Stimulated activated memory B cell treated with anti-CD40 and anti-IgM and Interleukin-4, amounts not matched to agents 10 μg/mL and 1 μg/mL and 100 μg/mL, for 72 hours (primary cell): ENCODE results near the gene EID1.

Source experiments
- ATAC-seq: fragments of 150-1000 bp; cut with Tn5 transposase; 2 replicates; pipeline ENCODE4 v1.10.0; 2021
- H3K27ac Mint-ChIP-seq: one replicate; pipeline ENCODE4 v1.8.0; 2022; ENCODE audit warnings: mild to moderate bottlenecking, mixed read lengths
- H3K27me3 Mint-ChIP-seq: one replicate; pipeline ENCODE4 v1.8.0; 2022; ENCODE audit warnings: mixed read lengths
- H3K36me3 Mint-ChIP-seq: one replicate; pipeline ENCODE4 v1.8.0; 2022; ENCODE audit warnings: mixed read lengths
- H3K4me1 Mint-ChIP-seq: one replicate; pipeline ENCODE4 v1.8.0; 2022; ENCODE audit warnings: mixed read lengths
- H3K4me3 Mint-ChIP-seq: one replicate; pipeline ENCODE4 v1.8.0; 2022; ENCODE audit warnings: mild to moderate bottlenecking, moderate library complexity, mixed read lengths
- H3K9me3 Mint-ChIP-seq: one replicate; pipeline ENCODE4 v1.8.0; 2022; ENCODE audit warnings: mixed read lengths

The EID1 gene

GRCh38 chr15:48861813-48862431 is 16.0 kb upstream of the EID1 start:
- no peaks in the 10 kb centered on the region for H3K4me1 Mint-ChIP-seq
- peak; percentile 62 for ATAC-seq

GRCh38 chr15:48862705-48863104 is 15.2 kb upstream of the EID1 start:
- Mint-ChIP-seq H3K36me3 (no peaks in the 10 kb centered on the region), H3K4me3 (no peak overlapping the region), H3K4me1 (no peaks in the 10 kb centered on the region), H3K27ac (no peak overlapping the region), H3K27me3 (no peaks in the 10 kb centered on the region), H3K9me3 (no peaks in the 10 kb centered on the region)
- peak; percentile 34 for ATAC-seq

More at GRCh38 chr15:48861813-48862431, 16.0 kb upstream of the EID1 start:
- H3K36me3 Mint-ChIP-seq: no peaks in the 10 kb centered on the region
- no peak overlapping the region for H3K27ac Mint-ChIP-seq
- H3K4me3 Mint-ChIP-seq: no peak overlapping the region
- no peaks in the 10 kb centered on the region for H3K27me3 Mint-ChIP-seq
- no peaks in the 10 kb centered on the region for H3K9me3 Mint-ChIP-seq

GRCh38 chr15:48865370-48866079 is 12.4 kb upstream of the EID1 start:
- ATAC-seq: no peak
- Mint-ChIP-seq H3K36me3 (no peaks in the 10 kb centered on the region), H3K27ac (no peak overlapping the region), H3K4me1 (no peaks in the 10 kb centered on the region), H3K9me3 (no peaks in the 10 kb centered on the region), H3K4me3 (no peak overlapping the region), H3K27me3 (peaks cover 2% of the 10 kb centered on the region)

GRCh38 chr15:48866141-48866563 is 11.8 kb upstream of the EID1 start:
- ATAC-seq: no peak
- Mint-ChIP-seq H3K27ac (no peak overlapping the region), H3K4me1 (no peaks in the 10 kb centered on the region), H3K9me3 (no peaks in the 10 kb centered on the region), H3K36me3 (no peaks in the 10 kb centered on the region), H3K4me3 (no peak overlapping the region), H3K27me3 (peaks cover 8% of the 10 kb centered on the region)

- no peak overlapping the region for H3K4me3 Mint-ChIP-seq
- H3K36me3 Mint-ChIP-seq: no peaks in the 10 kb centered on the region
- no peak for ATAC-seq
- H3K4me1 Mint-ChIP-seq: no peaks in the 10 kb centered on the region
- peaks cover 19% of the 10 kb centered on the region for H3K27me3 Mint-ChIP-seq
- no peaks in the 10 kb centered on the region for H3K9me3 Mint-ChIP-seq
- H3K27ac Mint-ChIP-seq: no peak overlapping the region
Observed at GRCh38 chr15:48868023-48868422, 9.9 kb upstream of the EID1 start.

- Mint-ChIP-seq H3K4me1 (no peaks in the 10 kb centered on the region), H3K9me3 (no peaks in the 10 kb centered on the region), H3K27me3 (peaks cover 24% of the 10 kb centered on the region), H3K27ac (no peak overlapping the region), H3K4me3 (no peak overlapping the region), H3K36me3 (no peaks in the 10 kb centered on the region)
- no peak for ATAC-seq
Observed at GRCh38 chr15:48868536-48868935, 9.4 kb upstream of the EID1 start.

GRCh38 chr15:48869966-48870365 is 8.0 kb upstream of the EID1 start:
- no peak for ATAC-seq
- no peaks in the 10 kb centered on the region for H3K4me1 Mint-ChIP-seq

GRCh38 chr15:48871542-48871941 is 6.4 kb upstream of the EID1 start:
- H3K4me3 Mint-ChIP-seq: no peak overlapping the region
- H3K27me3 Mint-ChIP-seq: peaks cover 27% of the 10 kb centered on the region

More at GRCh38 chr15:48869966-48870365, 8.0 kb upstream of the EID1 start:
- H3K4me3 Mint-ChIP-seq: no peak overlapping the region
- no peaks in the 10 kb centered on the region for H3K36me3 Mint-ChIP-seq
- H3K27ac Mint-ChIP-seq: no peak overlapping the region
- no peaks in the 10 kb centered on the region for H3K9me3 Mint-ChIP-seq
- peaks cover 27% of the 10 kb centered on the region for H3K27me3 Mint-ChIP-seq

GRCh38 chr15:48872632-48873031 is 5.3 kb upstream of the EID1 start:
- H3K4me1 Mint-ChIP-seq: no peaks in the 10 kb centered on the region
- peaks cover 27% of the 10 kb centered on the region for H3K27me3 Mint-ChIP-seq
- H3K9me3 Mint-ChIP-seq: no peaks in the 10 kb centered on the region

More at GRCh38 chr15:48871542-48871941, 6.4 kb upstream of the EID1 start:
- H3K4me1 Mint-ChIP-seq: no peaks in the 10 kb centered on the region
- no peak for ATAC-seq
- no peak overlapping the region for H3K27ac Mint-ChIP-seq
- H3K36me3 Mint-ChIP-seq: no peaks in the 10 kb centered on the region
- no peaks in the 10 kb centered on the region for H3K9me3 Mint-ChIP-seq

GRCh38 chr15:48875241-48875960 is 2.5 kb upstream of the EID1 start:
- Mint-ChIP-seq H3K9me3 (no peaks in the 10 kb centered on the region), H3K36me3 (peaks cover 9% of the 10 kb centered on the region)
- ATAC-seq: no peak

More at GRCh38 chr15:48872632-48873031, 5.3 kb upstream of the EID1 start:
- H3K27ac Mint-ChIP-seq: no peak overlapping the region
- no peak overlapping the region for H3K4me3 Mint-ChIP-seq
- H3K36me3 Mint-ChIP-seq: no peaks in the 10 kb centered on the region
- ATAC-seq: no peak

GRCh38 chr15:48876057-48876456 is 1.9 kb upstream of the EID1 start:
- Mint-ChIP-seq H3K27me3 (peaks cover 20% of the 10 kb centered on the region), H3K9me3 (no peaks in the 10 kb centered on the region), H3K4me1 (peaks cover 21% of the 10 kb centered on the region), H3K27ac (no peak overlapping the region), H3K36me3 (peaks cover 9% of the 10 kb centered on the region), H3K4me3 (no peak overlapping the region)
- ATAC-seq: no peak

More at GRCh38 chr15:48875241-48875960, 2.5 kb upstream of the EID1 start:
- H3K27me3 Mint-ChIP-seq: peaks cover 26% of the 10 kb centered on the region
- H3K4me3 Mint-ChIP-seq: no peak overlapping the region
- no peak overlapping the region for H3K27ac Mint-ChIP-seq
- peaks cover 19% of the 10 kb centered on the region for H3K4me1 Mint-ChIP-seq

GRCh38 chr15:48880070-48880634 is 2.2 kb downstream of the EID1 start:
- no peaks in the 10 kb centered on the region for H3K9me3 Mint-ChIP-seq

GRCh38 chr15:48883699-48884098 is 5.8 kb downstream of the EID1 start:
- ATAC-seq: no peak
- Mint-ChIP-seq H3K27ac (no peak overlapping the region), H3K27me3 (peaks cover 34% of the 10 kb centered on the region), H3K9me3 (no peaks in the 10 kb centered on the region), H3K36me3 (peaks cover under 1% of the 10 kb centered on the region), H3K4me1 (peaks cover 12% of the 10 kb centered on the region), H3K4me3 (no peak overlapping the region)

More at GRCh38 chr15:48880070-48880634, 2.2 kb downstream of the EID1 start:
- no peak for ATAC-seq
- peaks cover 7% of the 10 kb centered on the region for H3K27me3 Mint-ChIP-seq
- peaks cover 9% of the 10 kb centered on the region for H3K36me3 Mint-ChIP-seq
- no peak overlapping the region for H3K27ac Mint-ChIP-seq
- H3K4me3 Mint-ChIP-seq: no peak overlapping the region
- H3K4me1 Mint-ChIP-seq: peaks cover 21% of the 10 kb centered on the region

- Mint-ChIP-seq H3K27me3 (peaks cover 41% of the 10 kb centered on the region), H3K36me3 (no peaks in the 10 kb centered on the region), H3K4me1 (no peaks in the 10 kb centered on the region), H3K27ac (no peak overlapping the region), H3K4me3 (no peak overlapping the region), H3K9me3 (no peaks in the 10 kb centered on the region)
- no peak for ATAC-seq
Observed at GRCh38 chr15:48887144-48887543, 9.2 kb downstream of the EID1 start.

- H3K4me1 Mint-ChIP-seq: no peaks in the 10 kb centered on the region
Observed at GRCh38 chr15:48888191-48888590, 10.3 kb downstream of the EID1 start.

More at GRCh38 chr15:48888191-48888590, 10.3 kb downstream of the EID1 start:
- no peak overlapping the region for H3K27ac Mint-ChIP-seq
- no peaks in the 10 kb centered on the region for H3K9me3 Mint-ChIP-seq
- no peak for ATAC-seq
- no peak overlapping the region for H3K4me3 Mint-ChIP-seq
- H3K27me3 Mint-ChIP-seq: peaks cover 41% of the 10 kb centered on the region
- H3K36me3 Mint-ChIP-seq: no peaks in the 10 kb centered on the region
